G401 (cell line): Measurements from ENCODE around the gene DNAJC18. TPM values are rescaled to one million over a fixed set of nuclear protein-coding genes. Genes with fewer than 3 reads are reported as not detected.
A peak's percentile ranks its signal among the peaks of the same experiment; 100 is the strongest.
"Not testable (repeated sequence)": the region's sequence is repeated elsewhere in the genome, so short reads cannot be mapped to it uniquely, and the experiment has no call there.

ENCODE experiments used
- DNase-seq: peaks from one replicate; pipeline ENCODE4 v3.0.0-alpha.2; 2015; ENCODE audit warnings: low spot score
- in situ Hi-C: cut with HindIII; loops from 2 replicates; pipeline ENCODE4 v1.10.0; 2016; ENCODE audit warnings: low sequenced_read_pairs, mixed read lengths
- total RNA-seq: library from RNA; depleted of rRNA; stranded (reverse); fragments of >200 nt; shearing (Covaris generic); gene quantifications from 2 replicates; pipeline ENCODE4 v1.2.3, GENCODE V29; 2014

Gene DNAJC18
- total RNA-seq, 1 experiment from 2014 or later, result 4.1 TPM

GRCh38 chr5:139393497-139394122 lies 45.7 kb downstream of the DNAJC18 start:
- DNase-seq, result no peak
- in situ Hi-C loops, result no loop called here

- DNase-seq, result no peak
- in situ Hi-C loops, result no loop called here
Measured at GRCh38 chr5:139392678-139393496, 46.4 kb downstream of the DNAJC18 start.

- no peak for DNase-seq
- in situ Hi-C loops, result no loop called here
Measured at GRCh38 chr5:139392324-139392677, 47.0 kb downstream of the DNAJC18 start.

- in situ Hi-C loops, result no loop called here
- no peak for DNase-seq
Measured at GRCh38 chr5:139391570-139392323, 47.6 kb downstream of the DNAJC18 start.

GRCh38 chr5:139390639-139391569 lies 48.4 kb downstream of the DNAJC18 start:
- DNase-seq, result no peak
- in situ Hi-C loops, result no loop called here

- in situ Hi-C loops, result no loop called here
- DNase-seq, result no peak
Measured at GRCh38 chr5:139389701-139390638, 49.4 kb downstream of the DNAJC18 start, which contains the start of gene MZB1. TSS of gene MZB1 (minus strand) at chr5:139389913. CDS start at chr5:139389856, 57 bp downstream.

GRCh38 chr5:139388198-139388821 lies 51.0 kb downstream of the DNAJC18 start:
- in situ Hi-C loops, result no loop called here
- DNase-seq, result no peak

- in situ Hi-C loops, result no loop called here
Measured at GRCh38 chr5:139387611-139388197, 51.6 kb downstream of the DNAJC18 start.

GRCh38 chr5:139386956-139387355 lies 52.4 kb downstream of the DNAJC18 start:
- DNase-seq, in situ Hi-C loops: not testable (repeated sequence)

More at GRCh38 chr5:139387611-139388197, 51.6 kb downstream of the DNAJC18 start:
- DNase-seq, result no peak

- in situ Hi-C loops, result no loop called here
- no peak for DNase-seq
Measured at GRCh38 chr5:139386050-139386438, 53.3 kb downstream of the DNAJC18 start.

- peak; percentile 24 for DNase-seq
Measured at GRCh38 chr5:139385061-139386049, 54.0 kb downstream of the DNAJC18 start.

GRCh38 chr5:139384591-139385051 lies 54.7 kb downstream of the DNAJC18 start:
- in situ Hi-C loops, result no loop called here

More at GRCh38 chr5:139385061-139386049, 54.0 kb downstream of the DNAJC18 start:
- in situ Hi-C loops, result no loop called here

GRCh38 chr5:139383993-139384590 lies 55.2 kb downstream of the DNAJC18 start:
- in situ Hi-C loops, result no loop called here
- no peak for DNase-seq

More at GRCh38 chr5:139384591-139385051, 54.7 kb downstream of the DNAJC18 start:
- DNase-seq, result no peak

- in situ Hi-C loops, result no loop called here
- no peak for DNase-seq
Measured at GRCh38 chr5:139383275-139383992, 55.9 kb downstream of the DNAJC18 start, which contains the start of gene SLC23A1. TSS of gene SLC23A1 (minus strand) at chr5:139383297. CDS start at chr5:139383253, 44 bp downstream.

GRCh38 chr5:139382807-139383206 lies 56.5 kb downstream of the DNAJC18 start:
- in situ Hi-C loops, result no loop called here
- DNase-seq, result no peak
